Naive thymus-derived CD8-positive, alpha-beta T cell (primary cell): ENCODE results near the gene ITPR3. TPM values are rescaled to one million over a fixed set of nuclear protein-coding genes. Genes with fewer than 3 reads are reported as not detected.

Experiments
- ATAC-seq, 2 donors: fragments of 150-1000 bp; cut with Tn5 transposase in 1 of 2; sonication (Bioruptor Pico), chemical (Tn5 transposase) in 1 of 2; 1 replicate in 1 of 2; 2 replicates in 1 of 2; pipeline ENCODE4 v1.10.0; 2021; ENCODE audit warnings: mild to moderate bottlenecking in 2 of 2, moderate library complexity in 2 of 2
- POLR2A ChIA-PET: fragments of 350-600 bp; sonication (Branson Sonifier 250); formaldehyde crosslinking; loops from one replicate; lab custom pipeline; 2021; ENCODE audit warnings: antibody characterized with exemption; lab: Charles Lee
- DNase-seq, 10 donors: peaks; one replicate each; pipeline versions ENCODE4 v3.0.0 to v3.0.0-alpha.2; 2020 to 2022
- H3K27ac Mint-ChIP-seq, 10 donors: one replicate each; pipeline ENCODE4 v1.8.0; 2020 to 2022; ENCODE audit warnings: mild to moderate bottlenecking in 10 of 10, mixed read lengths in 10 of 10, moderate library complexity in 4 of 10, inconsistent platforms in 1 of 10
- H3K27me3 Mint-ChIP-seq, 5 donors: one replicate each; pipeline ENCODE4 v1.8.0; 2021 to 2022; ENCODE audit warnings: mixed read lengths in 5 of 5
- H3K36me3 Mint-ChIP-seq, 3 donors: one replicate each; pipeline ENCODE4 v1.8.0; 2020 to 2022; ENCODE audit warnings: mixed read lengths in 3 of 3, mild to moderate bottlenecking in 2 of 3, inconsistent platforms in 1 of 3
- H3K4me1 Mint-ChIP-seq, 4 donors: one replicate each; pipeline ENCODE4 v1.8.0; 2021 to 2022; ENCODE audit warnings: mixed read lengths in 4 of 4
- H3K4me3 Mint-ChIP-seq, 10 donors: one replicate each; pipeline ENCODE4 v1.8.0; 2020 to 2022; ENCODE audit warnings: mild to moderate bottlenecking in 10 of 10, mixed read lengths in 10 of 10, moderate library complexity in 6 of 10, inconsistent platforms in 1 of 10
- H3K9me3 Mint-ChIP-seq, 9 donors: one replicate each; pipeline ENCODE4 v1.8.0; 2020 to 2022; ENCODE audit warnings: mixed read lengths in 9 of 9, mild to moderate bottlenecking in 3 of 9, inconsistent platforms in 1 of 9, moderate library complexity in 1 of 9
- polyA plus RNA-seq, 3 donors: library from polyadenylated mRNA; unstranded; fragments of 300-500 nt; fragmentation: Illumina TruSeq; gene quantifications; one replicate each; pipeline ENCODE4 v1.2.3, GENCODE V29; 2021
- total RNA-seq, 8 experiments: library from RNA in 2 of 8; stranded (reverse) in 2 of 8; gene quantifications; one replicate each; pipeline ENCODE4 v1.2.3 and lab custom pipeline; 2021 to 2026

Gene ITPR3
- total and polyA plus RNA-seq, 5 experiments from 2014 or later, result 0.98 to 46.2 (median 4.9) TPM

GRCh38 chr6:33583591-33584155 is 37.4 kb upstream of the ITPR3 start:
- no peak for ATAC-seq
- DNase-seq, result no peak
- Mint-ChIP-seq H3K4me3 (peak overlapping the region in 2 of 10 donors; percentile 21 to 45), H3K27ac (peak overlapping the region in 8 of 10 donors; percentile 31 to 86 (median 71)), H3K9me3 (no peaks in the 10 kb centered on the region), H3K27me3 (no peaks in the 10 kb centered on the region), H3K4me1 (peaks cover 12 to 37% (median 31%) of the 10 kb centered on the region in 4 donors), H3K36me3 (no peaks in the 10 kb centered on the region)
- POLR2A ChIA-PET, result interaction anchor here (0.6 to 0.7 kb wide), 2 partner anchors 34 to 200 kb away, joined by 3 to 4 read pairs; no protein-coding TSS in a partner anchor

DNA sequence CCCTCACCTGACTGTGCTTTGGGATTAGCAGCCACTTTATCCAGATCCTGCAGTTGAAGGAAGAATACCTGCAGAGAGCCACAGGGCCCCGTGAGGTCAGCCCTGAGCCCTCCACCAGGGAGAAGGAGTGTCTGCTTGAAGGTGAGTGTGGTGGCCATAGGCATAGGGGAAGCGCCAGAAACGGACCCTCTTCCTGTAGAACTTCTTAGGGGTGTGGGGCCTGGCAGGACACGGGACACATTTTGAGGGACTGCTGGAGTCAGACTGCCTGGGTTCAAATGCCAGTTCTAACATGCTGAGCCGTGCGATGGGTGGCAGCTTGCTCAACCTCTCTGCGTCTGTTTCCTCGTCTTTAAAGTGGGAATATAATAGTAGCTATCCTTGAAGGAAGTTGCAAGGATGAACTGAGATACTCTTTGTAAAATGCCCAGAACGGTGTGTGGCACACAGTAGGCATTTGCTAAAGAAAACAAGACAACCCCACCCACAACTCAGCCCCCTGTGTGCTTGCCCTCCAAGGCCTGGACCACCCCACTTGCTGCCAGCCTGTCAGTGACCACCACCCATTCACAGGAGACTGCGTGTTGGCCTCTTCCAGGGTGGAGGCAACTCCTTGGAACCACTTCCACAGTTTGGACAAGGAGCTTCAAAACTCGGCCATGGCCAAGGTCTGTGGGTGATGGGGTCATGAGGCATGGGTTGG is 36.3 kb upstream of the ITPR3 start:
- H3K4me3 Mint-ChIP-seq, result peak overlapping the region in 6 of 10 donors; percentile 9 to 75 (median 56)
- H3K4me1 Mint-ChIP-seq, result peaks cover 10 to 35% (median 25%) of the 10 kb centered on the region in 4 donors
- H3K27ac Mint-ChIP-seq, result peak overlapping the region; percentile 77 to 95 (median 92)
- POLR2A ChIA-PET, result interaction anchor here (0.6 to 1.6 kb wide), 4 partner anchors 14 to 37 kb away, joined by 3 to 13 read pairs (median 6); partner anchors contain the start of gene ITPR3
- no peaks in the 10 kb centered on the region for H3K27me3 Mint-ChIP-seq
- H3K9me3 Mint-ChIP-seq, result no peaks in the 10 kb centered on the region
- no peaks in the 10 kb centered on the region for H3K36me3 Mint-ChIP-seq
- DNase-seq (no peak), ATAC-seq (no peak)

DNA sequence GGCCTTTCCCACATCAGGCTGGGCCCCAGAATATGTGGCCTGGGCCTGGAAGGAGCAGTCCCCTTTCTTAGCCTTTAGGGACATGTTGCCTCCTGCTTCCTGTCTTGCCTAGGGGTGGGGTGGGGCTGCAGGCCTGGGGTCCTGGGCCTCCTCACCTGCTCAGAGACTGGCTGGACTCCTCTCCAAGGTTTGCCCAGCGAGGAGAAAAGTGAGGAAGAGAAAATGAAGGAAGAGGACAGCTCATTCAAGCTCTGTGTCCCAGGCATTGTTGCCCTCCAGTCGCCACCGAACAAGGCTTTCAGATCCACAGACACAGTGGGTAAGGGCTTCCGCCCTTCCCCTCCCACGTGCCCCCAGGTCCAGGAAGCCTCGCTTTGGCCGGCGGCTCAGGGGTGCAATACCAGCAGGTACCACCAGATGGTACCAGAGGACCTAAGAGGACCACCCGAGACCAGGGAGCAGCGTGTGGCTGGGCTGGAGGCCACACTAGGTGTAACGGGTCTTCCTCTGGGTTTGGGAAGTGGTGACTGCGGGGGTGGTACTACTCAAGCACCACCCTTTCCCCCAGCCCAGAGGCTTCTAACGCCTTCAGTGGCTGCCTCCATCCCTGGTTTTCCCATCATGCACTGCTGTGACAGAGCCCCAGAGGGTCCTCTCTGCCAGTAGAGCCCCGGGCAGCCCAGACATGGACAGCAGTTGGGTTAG is 35.6 kb upstream of the ITPR3 start:
- Mint-ChIP-seq H3K4me1 (peaks cover 5 to 33% (median 21%) of the 10 kb centered on the region in 4 donors), H3K36me3 (no peaks in the 10 kb centered on the region), H3K27me3 (no peaks in the 10 kb centered on the region), H3K4me3 (peak overlapping the region; percentile 43 to 75 (median 58)), H3K9me3 (no peaks in the 10 kb centered on the region), H3K27ac (peak overlapping the region; percentile 77 to 95 (median 93))
- DNase-seq (peak; percentile 75 to 95 (median 83)), ATAC-seq (peak; percentile 89 to 94)
- POLR2A ChIA-PET, result interaction anchor here (0.6 to 1.6 kb wide), 6 partner anchors 9 to 111 kb away, joined by 3 to 13 read pairs (median 4); partner anchors contain the start of gene ITPR3

DNA sequence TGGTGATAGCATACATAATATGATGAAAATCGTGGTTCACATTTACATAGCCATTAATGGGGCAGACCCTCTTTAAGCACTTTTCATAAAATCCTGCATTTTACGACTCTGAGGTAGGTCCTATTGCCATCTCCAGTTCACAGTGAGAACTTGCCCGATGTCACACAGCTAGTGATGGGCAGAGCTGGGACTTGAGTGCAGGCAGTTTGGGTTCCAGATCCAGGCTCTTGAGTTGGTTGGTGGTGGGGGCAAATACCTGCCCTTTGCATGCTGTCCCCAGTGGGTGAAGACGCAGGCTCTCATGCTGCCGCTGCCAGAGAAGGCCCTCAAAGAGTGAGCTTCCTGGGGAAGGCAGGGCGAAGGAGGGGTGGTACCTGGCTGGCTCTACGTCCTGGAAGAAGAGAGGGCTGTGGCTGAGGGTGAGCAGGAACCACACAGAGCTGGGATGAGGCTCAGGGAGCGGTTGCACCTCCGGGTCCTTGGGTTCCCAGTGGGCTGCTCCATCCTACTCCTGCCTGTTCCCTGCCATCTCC is 34.9 kb upstream of the ITPR3 start:
- Mint-ChIP-seq H3K9me3 (no peaks in the 10 kb centered on the region), H3K36me3 (no peaks in the 10 kb centered on the region), H3K4me3 (peak overlapping the region in 4 of 10 donors; percentile 53 to 75 (median 66)), H3K27ac (peak overlapping the region; percentile 77 to 95 (median 93)), H3K27me3 (no peaks in the 10 kb centered on the region), H3K4me1 (peaks cover 5 to 35% (median 23%) of the 10 kb centered on the region in 4 donors)
- peak in 1 of 2 donors; percentile 25 for ATAC-seq
- peak in 1 of 10 donors; percentile 15 for DNase-seq
- POLR2A ChIA-PET, result interaction anchor here (0.8 to 1.9 kb wide), 4 partner anchors 8 to 115 kb away, joined by 3 to 8 read pairs (median 5); partner anchors contain the start of gene ITPR3

DNA sequence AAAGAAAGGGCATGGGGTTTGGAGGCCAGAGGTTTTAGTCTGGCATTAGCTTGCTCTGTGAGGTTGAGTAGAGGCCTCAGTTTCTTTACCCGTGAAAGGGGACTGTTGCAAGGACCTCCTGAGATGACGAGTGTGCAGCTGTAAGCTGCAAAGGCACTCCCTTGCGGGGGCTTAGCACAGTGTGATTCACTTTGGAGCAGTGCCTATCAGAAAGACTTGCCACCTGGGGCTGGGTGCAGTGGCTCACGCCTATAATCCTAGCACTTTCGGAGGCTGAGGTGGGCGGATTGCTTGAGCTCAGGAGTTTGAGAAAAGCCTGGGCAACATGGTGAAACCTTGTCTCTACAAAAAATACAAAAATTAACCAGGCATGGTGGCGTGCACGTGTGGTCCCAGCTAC is 33.6 kb upstream of the ITPR3 start:
- Mint-ChIP-seq H3K27me3 (no peaks in the 10 kb centered on the region), H3K36me3 (no peaks in the 10 kb centered on the region), H3K27ac (peak overlapping the region in 5 of 10 donors; percentile 15 to 77 (median 29)), H3K9me3 (no peaks in the 10 kb centered on the region), H3K4me3 (no peak overlapping the region), H3K4me1 (peaks cover 10 to 40% (median 34%) of the 10 kb centered on the region in 4 donors)
- DNase-seq (no peak), ATAC-seq (no peak)
- POLR2A ChIA-PET, result interaction anchor here (0.5 to 1.9 kb wide), 4 partner anchors 14 to 113 kb away, joined by 3 to 8 read pairs (median 6); no protein-coding TSS in a partner anchor

DNA sequence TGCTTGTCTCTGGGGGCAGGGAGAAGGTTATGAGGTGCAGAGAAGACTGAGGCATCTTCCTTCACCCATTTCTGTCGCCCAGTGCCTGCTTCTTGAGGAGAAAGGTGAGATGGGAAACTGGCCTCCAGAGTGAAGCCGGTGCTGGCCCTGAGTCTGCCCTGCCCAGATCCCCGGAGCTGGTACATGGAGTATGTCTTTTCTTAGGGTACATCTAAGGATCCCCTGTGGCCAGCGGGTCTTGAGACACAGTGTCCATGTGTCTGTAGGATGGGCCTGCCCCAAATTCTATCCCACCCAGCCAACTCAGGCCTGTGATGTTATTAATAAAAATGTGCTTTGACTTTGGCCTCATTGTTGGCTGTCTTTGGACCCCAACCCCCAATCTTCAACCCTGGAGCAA is 32.2 kb upstream of the ITPR3 start:
- Mint-ChIP-seq H3K9me3 (no peaks in the 10 kb centered on the region), H3K27me3 (no peaks in the 10 kb centered on the region), H3K36me3 (no peaks in the 10 kb centered on the region), H3K4me1 (peaks cover 17 to 50% (median 42%) of the 10 kb centered on the region in 4 donors), H3K4me3 (no peak overlapping the region), H3K27ac (peak overlapping the region in 1 of 10 donors; percentile 56)
- ATAC-seq (no peak), DNase-seq (no peak)
- POLR2A ChIA-PET, result interaction anchor here (1.9 kb wide), 1 partner anchor 106 kb away, joined by 6 read pairs; no protein-coding TSS in a partner anchor

GRCh38 chr6:33589392-33589730 is 31.8 kb upstream of the ITPR3 start:
- no peak overlapping the region for H3K4me3 Mint-ChIP-seq
- no peaks in the 10 kb centered on the region for H3K9me3 Mint-ChIP-seq
- peak overlapping the region in 3 of 10 donors; percentile 29 to 53 (median 41) for H3K27ac Mint-ChIP-seq
- ATAC-seq (no peak), DNase-seq (no peak)
- POLR2A ChIA-PET, result interaction anchor here (1.4 kb wide), 1 partner anchor 106 kb away, joined by 5 read pairs; no protein-coding TSS in a partner anchor
- peaks cover 17 to 50% (median 41%) of the 10 kb centered on the region in 4 donors for H3K4me1 Mint-ChIP-seq
- no peaks in the 10 kb centered on the region for H3K27me3 Mint-ChIP-seq
- H3K36me3 Mint-ChIP-seq, result no peaks in the 10 kb centered on the region

- peak overlapping the region in 4 of 10 donors; percentile 29 to 53 (median 37) for H3K27ac Mint-ChIP-seq
- POLR2A ChIA-PET, result interaction anchor here (1.4 kb wide), 1 partner anchor 105 kb away, joined by 5 read pairs; no protein-coding TSS in a partner anchor
- peak in 8 of 10 donors; percentile 30 to 73 (median 44) for DNase-seq
- H3K9me3 Mint-ChIP-seq, result no peaks in the 10 kb centered on the region
- no peak for ATAC-seq
- no peaks in the 10 kb centered on the region for H3K36me3 Mint-ChIP-seq
- no peak overlapping the region for H3K4me3 Mint-ChIP-seq
- no peaks in the 10 kb centered on the region for H3K27me3 Mint-ChIP-seq
- H3K4me1 Mint-ChIP-seq, result peaks cover 16 to 48% (median 40%) of the 10 kb centered on the region in 4 donors
Observed at GRCh38 chr6:33589731-33590530, 31.2 kb upstream of the ITPR3 start.

DNA sequence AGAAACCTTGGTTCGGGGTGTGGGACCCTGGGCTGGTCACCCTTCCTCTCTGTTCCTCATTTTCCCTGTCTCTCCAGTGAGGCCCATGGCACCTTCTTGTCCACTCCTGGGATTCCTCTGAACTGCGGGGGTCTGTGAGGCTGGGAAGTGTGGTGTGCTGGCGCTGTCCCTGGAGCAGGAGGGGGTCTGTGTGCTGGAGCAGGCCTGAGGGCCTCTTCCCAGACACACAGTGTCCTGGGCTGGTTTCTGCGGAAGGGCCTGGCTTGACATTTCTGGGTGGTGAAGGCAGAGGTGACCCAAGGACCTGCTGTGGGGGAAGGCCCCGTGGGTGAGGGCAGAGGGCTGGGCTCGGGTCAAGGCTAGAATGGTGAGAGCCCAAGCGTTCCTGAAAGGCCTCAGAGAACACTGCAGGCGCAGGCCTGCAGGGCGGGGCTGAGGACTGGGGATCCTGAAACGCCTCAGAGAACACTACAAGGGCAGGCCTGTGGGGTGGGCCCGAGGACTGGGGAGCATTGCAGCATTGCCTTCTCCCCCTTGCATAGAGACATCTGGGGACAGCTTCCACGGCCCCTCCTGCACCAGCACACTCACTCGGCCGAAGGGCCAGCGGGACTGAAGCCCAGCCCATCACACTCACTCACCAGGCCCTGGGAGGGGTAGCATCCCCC is 30.5 kb upstream of the ITPR3 start:
- no peaks in the 10 kb centered on the region for H3K9me3 Mint-ChIP-seq
- H3K27me3 Mint-ChIP-seq, result no peaks in the 10 kb centered on the region
- H3K36me3 Mint-ChIP-seq, result no peaks in the 10 kb centered on the region
- peak overlapping the region in 8 of 10 donors; percentile 55 to 98 (median 95) for H3K27ac Mint-ChIP-seq
- peak overlapping the region in 2 of 10 donors; percentile 15 to 72 for H3K4me3 Mint-ChIP-seq
- ATAC-seq (no peak), DNase-seq (no peak)
- peaks cover 14 to 44% (median 34%) of the 10 kb centered on the region in 4 donors for H3K4me1 Mint-ChIP-seq
- POLR2A ChIA-PET, result interaction anchor here (1.4 to 3.0 kb wide), 2 partner anchors 31 to 104 kb away, joined by 5 to 21 read pairs; partner anchors contain the start of gene ITPR3

DNA sequence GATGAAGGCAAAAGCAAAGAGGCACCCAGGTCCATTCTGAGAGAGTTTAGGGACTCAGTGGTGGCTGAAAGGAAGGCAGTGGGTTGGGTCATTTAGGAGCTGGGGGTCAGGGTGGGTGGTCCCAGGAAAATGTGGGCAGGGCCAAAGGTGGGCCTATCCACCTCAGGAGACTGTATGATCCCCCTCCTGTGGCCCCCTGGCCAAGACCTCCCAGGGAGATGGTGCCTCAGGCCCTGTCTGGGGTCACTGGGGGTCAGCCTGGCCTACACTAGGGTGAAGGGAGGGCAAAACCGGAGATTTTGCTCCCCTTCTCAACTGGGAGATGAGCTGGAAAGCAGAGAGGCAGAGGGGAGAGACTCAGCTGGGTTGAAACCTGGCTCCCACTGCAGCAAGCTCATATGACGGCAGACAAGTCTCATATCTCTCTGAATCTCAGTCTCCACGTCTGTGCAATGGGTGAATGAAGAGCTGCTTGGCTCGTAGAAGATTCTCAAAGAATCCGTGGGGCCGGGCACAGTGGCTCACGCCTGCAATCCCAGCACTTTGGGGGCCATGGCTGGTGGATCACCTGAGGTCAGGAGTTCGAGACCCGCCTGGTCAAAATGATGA is 29.6 kb upstream of the ITPR3 start:
- ATAC-seq (no peak), DNase-seq (no peak)
- H3K36me3 Mint-ChIP-seq, result no peaks in the 10 kb centered on the region
- H3K4me1 Mint-ChIP-seq, result peaks cover 14 to 40% (median 28%) of the 10 kb centered on the region in 4 donors
- no peaks in the 10 kb centered on the region for H3K9me3 Mint-ChIP-seq
- POLR2A ChIA-PET, result interaction anchor here (0.6 to 3.2 kb wide), 8 partner anchors 9 to 114 kb away, joined by 3 to 21 read pairs (median 8); partner anchors contain the start of genes BAK1 and ITPR3
- no peaks in the 10 kb centered on the region for H3K27me3 Mint-ChIP-seq
- peak overlapping the region; percentile 85 to 98 (median 95) for H3K27ac Mint-ChIP-seq
- peak overlapping the region in 6 of 10 donors; percentile 12 to 90 (median 55) for H3K4me3 Mint-ChIP-seq
